Mucosa of descending colon (tissue), 3 donors: ENCODE measurements around the gene CCDC28A. TPM values are rescaled to one million over a fixed set of nuclear protein-coding genes. Genes with fewer than 3 reads are reported as not detected.

Experiments used
- ATAC-seq: fragments of 200-7000 bp; cut with Tn5 transposase; one replicate; pipeline ENCODE4 v1.9.1; 2020; ENCODE audit warnings: mild to moderate bottlenecking, moderate library complexity
- DNase-seq, 3 donors: peaks; one replicate each; pipeline ENCODE4 v3.0.0-alpha.2; 2020
- H3K36me3 ChIP-seq: fragments of 200-600 bp; one replicate; pipeline ENCODE4 v1.8.0; 2021; ENCODE audit warnings: low read depth, mild to moderate bottlenecking
- H3K4me1 ChIP-seq: fragments of 200-600 bp; one replicate; pipeline ENCODE4 v1.8.0; 2021; ENCODE audit warnings: low read depth, mild to moderate bottlenecking
- H3K4me3 ChIP-seq: fragments of 200-600 bp; one replicate; pipeline ENCODE4 v1.8.0; 2021; ENCODE audit warnings: mild to moderate bottlenecking
- H3K9me3 ChIP-seq: fragments of 200-600 bp; one replicate; pipeline ENCODE4 v1.8.0; 2021; ENCODE audit warnings: mild to moderate bottlenecking
- CTCF ChIP-seq: fragments of 200-600 bp; IDR thresholded peaks from one replicate; pipeline ENCODE4 v1.8.0; 2022; ENCODE audit warnings: antibody characterized with exemption, mild to moderate bottlenecking
- intact Hi-C, 2 donors: fragments of 100-400 bp; cut with DNase I in 1 of 2; cut with micrococcal nuclease in 1 of 2; formaldehyde crosslinking; loops; one replicate each; pipeline versions ENCODE4 v1.11.0 to v1.11.1; 2022; cut with DNase I, micrococcal nuclease
- total RNA-seq, 3 donors: library from RNA; stranded (reverse); fragmentation: NEBNext Ultra II Directional in 2 of 3; extraction: Animal tissue kit (Norgen Biotek cat#: 25700) in 2 of 3; gene quantifications; one replicate each; pipeline versions ENCODE4 v1.2.1 to v1.2.4, GENCODE V29; 2021 to 2023
- donor health status: DM: no; HTN: no; CAD: no; lungs with moderate emphysema.
- donor health status: DM: no; HTN: no; CAD: no.
- donor health status: DM: no; HTN: yes; CAD: no.

The CCDC28A gene
- total RNA-seq, 3 donors from 2014 or later: 16.1 to 29.8 (median 24.0) TPM

GRCh38 chr6:138818496-138819194 is 45.1 kb downstream of the CCDC28A start:
- Histone ChIP-seq H3K4me1 (peaks cover 16% of the 10 kb centered on the region), H3K36me3 (no peaks in the 10 kb centered on the region), H3K4me3 (no peak overlapping the region), H3K9me3 (no peaks in the 10 kb centered on the region)
- intact Hi-C loops: loop anchor here (5.0 to 10.0 kb wide), 2 partner anchors 544 to 546 kb away; no protein-coding TSS in a partner anchor
- ATAC-seq (no peak), DNase-seq (peak in 1 of 3 donors; percentile 9)
- no peak for TF ChIP-seq CTCF

DNA sequence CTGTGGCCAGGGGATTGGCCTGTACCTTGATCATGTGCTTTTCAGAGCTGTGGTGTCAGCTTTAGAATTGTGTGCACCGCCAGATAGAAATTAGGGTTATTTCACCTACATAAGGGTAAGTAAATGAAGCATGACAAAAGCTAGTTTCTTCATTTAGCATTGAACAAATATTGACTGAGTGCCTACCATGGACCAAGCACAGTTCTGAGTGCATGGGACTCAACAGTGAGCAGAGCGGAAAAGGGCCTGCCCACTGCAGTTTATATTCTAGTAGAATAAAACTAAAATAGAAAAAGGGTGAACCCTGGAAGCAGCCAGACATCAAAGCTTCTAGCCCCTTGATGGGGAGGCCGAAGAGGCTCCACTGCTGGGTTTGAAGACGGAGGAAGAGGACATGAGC is 48.0 kb downstream of the CCDC28A start:
- no peak for DNase-seq
- TF ChIP-seq CTCF: no peak
- Histone ChIP-seq H3K4me3 (no peak overlapping the region), H3K4me1 (peaks cover 16% of the 10 kb centered on the region), H3K36me3 (no peaks in the 10 kb centered on the region), H3K9me3 (no peaks in the 10 kb centered on the region)
- intact Hi-C loops: no loop called here
- no peak for ATAC-seq

- no peak for TF ChIP-seq CTCF
- intact Hi-C loops: no loop called here
- Histone ChIP-seq H3K4me1 (no peaks in the 10 kb centered on the region), H3K4me3 (no peak overlapping the region), H3K36me3 (no peaks in the 10 kb centered on the region), H3K9me3 (no peaks in the 10 kb centered on the region)
- no peak for DNase-seq
- no peak for ATAC-seq
Measured at GRCh38 chr6:138824482-138825144, 51.0 kb downstream of the CCDC28A start.

DNA sequence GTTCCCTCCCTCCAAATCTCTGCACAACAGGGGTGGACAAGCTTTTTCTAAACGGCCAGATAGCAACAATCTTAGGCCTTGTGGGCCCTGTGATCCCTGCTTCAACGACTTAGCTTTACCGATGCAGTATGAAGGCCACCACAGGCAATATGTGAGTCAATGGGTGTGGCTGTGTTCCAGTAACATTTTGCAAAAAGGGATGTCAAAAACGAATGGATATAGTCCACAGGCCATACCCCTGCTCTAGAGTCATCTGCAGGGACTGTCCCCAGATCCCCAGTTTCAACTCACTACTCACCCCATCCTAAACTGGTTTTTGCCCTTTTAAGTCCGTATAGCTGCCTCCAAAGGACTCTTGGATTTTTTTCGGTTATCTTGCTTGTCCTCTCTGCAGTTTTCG is 56.7 kb downstream of the CCDC28A start:
- no peak for DNase-seq
- intact Hi-C loops: no loop called here
- H3K9me3 ChIP-seq: no peaks in the 10 kb centered on the region
- no peaks in the 10 kb centered on the region for H3K4me1 ChIP-seq
- no peak for TF ChIP-seq CTCF
- H3K4me3 ChIP-seq: no peak overlapping the region
- no peak for ATAC-seq
- H3K36me3 ChIP-seq: no peaks in the 10 kb centered on the region

DNA sequence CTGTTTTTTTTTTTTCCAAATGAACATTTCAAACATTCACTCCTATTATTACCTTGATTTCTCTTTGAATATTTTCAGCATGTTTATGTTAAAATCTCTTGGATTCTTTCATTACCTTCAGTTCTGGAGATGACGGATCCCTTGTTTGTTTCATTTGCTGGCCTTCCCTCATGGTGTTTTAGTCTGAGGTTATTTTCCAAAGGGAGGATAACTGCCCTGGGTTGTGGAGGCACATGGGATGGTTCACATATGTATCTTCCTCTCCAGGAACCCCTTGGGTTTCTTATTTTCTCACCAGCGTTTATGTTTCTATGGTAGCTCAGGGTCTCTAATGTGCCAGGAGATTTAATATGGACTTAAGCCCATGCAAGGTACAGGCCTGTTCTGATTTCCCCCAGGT is 58.6 kb downstream of the CCDC28A start:
- TF ChIP-seq CTCF: no peak
- no peak for ATAC-seq
- Histone ChIP-seq H3K9me3 (no peaks in the 10 kb centered on the region), H3K4me1 (no peaks in the 10 kb centered on the region), H3K4me3 (no peak overlapping the region), H3K36me3 (no peaks in the 10 kb centered on the region)
- DNase-seq: no peak
- intact Hi-C loops: no loop called here
